ENCODE data around the gene ELMO2.

GRCh38 chr20:46377518-46377917 lies 28.9 kb downstream of the ELMO2 start:
- TF ChIP-seq ZNF274 (IDR thresholded peaks at IDR 0.05; ENCODE audit: low read depth, low read length) (no peak), SUZ12 (IDR thresholded peaks at IDR 0.05; ENCODE audit: extremely low read depth, insufficient read depth, insufficient read length) (no peak), YY1 (IDR thresholded peaks at IDR 0.05; ENCODE audit: insufficient read depth, insufficient read length) (no peak)
